ENCODE data around the gene SNX9. TPM values are rescaled to one million over a fixed set of nuclear protein-coding genes. Genes with fewer than 3 reads are reported as not detected.

SNX9 gene
- total and polyA plus RNA-seq, 7 donors, result 18.4 to 30.7 (median 26.5) TPM

- Histone ChIP-seq H3K27ac (no peak overlapping the region), H3K27me3 (ENCODE audit: insufficient read depth in 3 of 3, low read length in 2 of 3) (no peaks in the 10 kb centered on the region), H3K36me3 (ENCODE audit: insufficient read depth in 1 of 2, low read depth in 1 of 2) (peaks cover 7 to 100% of the 10 kb centered on the region in 2 donors), H3K9me3 (no peaks in the 10 kb centered on the region), H3K4me3 (no peak overlapping the region), H3K4me1 (no peaks in the 10 kb centered on the region)
- intact Hi-C loops (cut with DNase I), result no loop called here
- DNase-seq, result no peak
- WGBS, 3 donors, result 98 to 100% (median 98%) methylated on average over 2 of the region's 2 CpGs
- no peak for TF ChIP-seq CTCF (IDR thresholded peaks at IDR 0.05)
- ATAC-seq, result no peak
These were observed 102.7 kb downstream of the SNX9 start for GRCh38 chr6:157925771-157926170.

- Histone ChIP-seq H3K4me1 (no peaks in the 10 kb centered on the region), H3K27me3 (ENCODE audit: insufficient read depth in 3 of 3, low read length in 2 of 3) (no peaks in the 10 kb centered on the region), H3K9me3 (no peaks in the 10 kb centered on the region), H3K27ac (no peak overlapping the region), H3K36me3 (ENCODE audit: insufficient read depth in 1 of 2, low read depth in 1 of 2) (peaks cover 11 to 100% of the 10 kb centered on the region in 2 donors), H3K4me3 (no peak overlapping the region)
- no peak for DNase-seq
- WGBS, 3 donors, result 78 to 83% (median 79%) methylated on average over 7 of the region's 7 CpGs
- TF ChIP-seq CTCF (IDR thresholded peaks at IDR 0.05), result no peak
- intact Hi-C loops (cut with DNase I), result no loop called here
- peak in 1 of 4 donors; percentile 30 for ATAC-seq
These were observed 104.0 kb downstream of the SNX9 start for GRCh38 chr6:157927011-157927410.

GRCh38 chr6:157928428-157928827 lies 105.4 kb downstream of the SNX9 start:
- no peak for ATAC-seq
- 86 to 90% (median 88%) methylated on average over 13 of the region's 13 CpGs for WGBS, 3 donors
- peaks cover 7 to 100% of the 10 kb centered on the region in 2 donors for H3K36me3 ChIP-seq (ENCODE audit: insufficient read depth in 1 of 2, low read depth in 1 of 2)

GRCh38 chr6:157929076-157929475 lies 106.0 kb downstream of the SNX9 start:
- Histone ChIP-seq H3K9me3 (no peaks in the 10 kb centered on the region), H3K27ac (no peak overlapping the region), H3K27me3 (ENCODE audit: insufficient read depth in 3 of 3, low read length in 2 of 3) (no peaks in the 10 kb centered on the region), H3K4me3 (no peak overlapping the region), H3K36me3 (ENCODE audit: insufficient read depth in 1 of 2, low read depth in 1 of 2) (peaks cover 7 to 99% of the 10 kb centered on the region in 2 donors), H3K4me1 (no peaks in the 10 kb centered on the region)
- intact Hi-C loops (cut with DNase I), result no loop called here
- 76 to 87% (median 83%) methylated on average over 7 of the region's 7 CpGs for WGBS, 3 donors
- TF ChIP-seq CTCF (IDR thresholded peaks at IDR 0.05), result no peak
- DNase-seq (no peak), ATAC-seq (no peak)

More at GRCh38 chr6:157928428-157928827, 105.4 kb downstream of the SNX9 start:
- intact Hi-C loops (cut with DNase I), result no loop called here
- Histone ChIP-seq H3K4me1 (no peaks in the 10 kb centered on the region), H3K27me3 (ENCODE audit: insufficient read depth in 3 of 3, low read length in 2 of 3) (no peaks in the 10 kb centered on the region), H3K4me3 (no peak overlapping the region), H3K27ac (no peak overlapping the region), H3K9me3 (no peaks in the 10 kb centered on the region)
- no peak for TF ChIP-seq CTCF (IDR thresholded peaks at IDR 0.05)
- DNase-seq, result no peak

GRCh38 chr6:157929765-157930319 lies 106.8 kb downstream of the SNX9 start:
- Histone ChIP-seq H3K27ac (no peak overlapping the region), H3K4me3 (no peak overlapping the region), H3K4me1 (no peaks in the 10 kb centered on the region), H3K36me3 (ENCODE audit: insufficient read depth in 1 of 2, low read depth in 1 of 2) (peaks cover 7 to 99% of the 10 kb centered on the region in 2 donors), H3K9me3 (no peaks in the 10 kb centered on the region), H3K27me3 (ENCODE audit: insufficient read depth in 3 of 3, low read length in 2 of 3) (no peaks in the 10 kb centered on the region)
- intact Hi-C loops (cut with DNase I), result no loop called here
- TF ChIP-seq CTCF (IDR thresholded peaks at IDR 0.05), result no peak
- WGBS, 3 donors, result 81 to 83% (median 82%) methylated on average over 3 of the region's 3 CpGs
- ATAC-seq, result no peak
- DNase-seq, result no peak

Data from psoas muscle (tissue), 8 donors.